Cerebellar cortex (tissue), 1 donor: Measurements from ENCODE around the gene TIFAB.

Experiments used
- DNase-seq: peaks from one replicate; pipeline ENCODE4 v3.0.0-alpha.2; 2015; ENCODE audit warnings: low spot score

The TIFAB gene

DNA sequence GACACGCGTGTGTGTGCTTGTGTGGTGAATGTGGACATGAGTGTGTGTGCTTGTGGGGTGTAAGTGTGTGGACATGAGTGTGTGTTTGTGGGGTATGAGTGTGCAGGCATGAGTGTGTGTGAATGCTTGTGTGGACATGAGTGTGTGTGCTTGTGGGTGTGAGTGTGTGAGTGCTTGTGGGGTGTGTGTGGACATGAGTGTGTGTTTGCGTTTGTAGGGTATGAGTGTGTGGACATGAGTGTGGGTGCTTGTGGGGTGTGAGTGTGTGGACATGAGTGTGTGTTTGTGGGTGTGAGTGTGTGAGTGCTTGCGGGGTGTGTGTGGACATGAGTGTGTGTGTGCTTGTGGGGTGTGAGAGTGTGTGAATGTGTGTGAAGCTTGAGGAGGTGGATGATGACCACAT, 29.8 kb upstream of the TIFAB start:
- DNase-seq: no peak

DNA sequence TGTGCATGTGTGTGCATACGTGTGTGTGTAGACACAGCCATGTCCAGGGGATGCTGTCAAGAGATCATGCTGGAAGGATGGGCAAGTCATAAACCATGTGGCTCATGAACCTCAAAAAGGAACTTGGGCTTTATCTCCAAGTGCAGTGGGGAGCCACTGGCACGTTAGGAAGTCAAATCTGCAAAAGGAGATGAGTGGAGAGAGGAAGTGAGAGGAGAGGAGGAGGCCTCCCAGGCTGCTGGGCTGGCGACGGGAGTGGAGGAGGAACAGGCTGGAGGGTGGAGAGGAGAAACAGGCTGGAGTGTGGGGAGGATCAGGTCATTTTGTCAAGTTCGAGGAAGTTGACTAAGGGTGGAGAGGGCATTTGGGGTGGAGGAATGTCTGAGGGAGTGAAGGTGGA, 29.2 kb upstream of the TIFAB start:
- no peak for DNase-seq

DNA sequence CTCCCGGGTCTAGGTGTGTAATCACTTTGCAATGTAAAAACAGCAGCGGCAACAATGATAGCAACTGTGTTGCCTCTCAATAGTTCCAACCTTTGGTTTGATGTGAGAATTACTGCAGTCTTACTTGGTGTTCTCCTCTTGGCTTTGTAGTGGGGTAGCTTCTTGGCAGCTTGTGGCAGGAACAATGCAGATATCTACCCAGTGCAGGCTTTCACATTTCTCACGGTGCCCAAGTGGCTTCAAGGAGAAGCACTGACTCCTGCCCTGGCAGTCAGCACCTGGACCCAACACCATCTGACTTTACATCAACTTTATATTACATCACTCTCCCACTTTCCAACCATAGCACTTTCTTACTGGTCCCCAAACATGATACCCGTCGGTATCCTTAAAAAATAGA, 28.4 kb upstream of the TIFAB start:
- DNase-seq: no peak

DNA sequence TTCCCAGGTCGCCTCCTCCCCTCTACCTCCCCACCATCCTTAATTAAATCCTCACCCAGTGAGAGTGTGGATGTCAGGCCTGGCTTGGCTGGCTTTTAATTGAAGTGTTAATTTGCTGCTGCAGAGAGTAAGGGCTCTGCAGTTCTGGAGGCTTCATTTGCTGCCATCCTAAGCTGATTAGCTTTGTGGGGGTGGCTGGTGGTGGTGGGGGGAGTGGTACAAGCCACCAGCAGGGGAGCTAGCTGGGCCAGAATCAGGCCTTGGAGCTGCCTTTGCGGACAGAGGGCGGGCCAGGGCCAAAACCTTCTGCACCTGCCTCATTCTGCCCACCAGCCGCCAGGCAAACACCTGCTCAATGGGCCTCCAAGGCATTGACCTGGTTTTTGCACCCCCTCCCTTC, 26.8 kb upstream of the TIFAB start:
- DNase-seq: no peak

DNA sequence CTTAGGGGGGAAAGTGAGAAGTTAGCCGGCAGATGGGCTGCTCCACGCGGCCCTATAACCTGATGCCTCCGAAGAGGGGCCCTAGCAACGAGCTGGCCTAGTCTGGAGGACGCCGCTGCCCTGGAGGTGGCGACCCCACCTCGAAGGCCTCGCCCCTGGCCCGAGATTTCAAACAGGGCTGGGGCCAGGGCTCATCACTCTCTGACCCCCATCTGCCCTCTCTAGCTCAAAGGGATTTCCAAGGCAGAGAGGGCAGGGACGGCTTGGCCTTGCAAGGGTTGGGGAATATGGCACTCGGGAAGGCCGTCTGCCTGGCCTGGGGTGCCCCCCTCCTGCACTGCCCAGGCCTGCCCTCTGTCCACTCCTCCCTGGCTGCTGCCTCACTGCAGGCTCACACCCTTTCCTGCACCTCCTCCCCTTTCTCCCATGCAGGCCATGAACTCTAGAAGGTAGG, 25.5 kb upstream of the TIFAB start:
- no peak for DNase-seq

DNA sequence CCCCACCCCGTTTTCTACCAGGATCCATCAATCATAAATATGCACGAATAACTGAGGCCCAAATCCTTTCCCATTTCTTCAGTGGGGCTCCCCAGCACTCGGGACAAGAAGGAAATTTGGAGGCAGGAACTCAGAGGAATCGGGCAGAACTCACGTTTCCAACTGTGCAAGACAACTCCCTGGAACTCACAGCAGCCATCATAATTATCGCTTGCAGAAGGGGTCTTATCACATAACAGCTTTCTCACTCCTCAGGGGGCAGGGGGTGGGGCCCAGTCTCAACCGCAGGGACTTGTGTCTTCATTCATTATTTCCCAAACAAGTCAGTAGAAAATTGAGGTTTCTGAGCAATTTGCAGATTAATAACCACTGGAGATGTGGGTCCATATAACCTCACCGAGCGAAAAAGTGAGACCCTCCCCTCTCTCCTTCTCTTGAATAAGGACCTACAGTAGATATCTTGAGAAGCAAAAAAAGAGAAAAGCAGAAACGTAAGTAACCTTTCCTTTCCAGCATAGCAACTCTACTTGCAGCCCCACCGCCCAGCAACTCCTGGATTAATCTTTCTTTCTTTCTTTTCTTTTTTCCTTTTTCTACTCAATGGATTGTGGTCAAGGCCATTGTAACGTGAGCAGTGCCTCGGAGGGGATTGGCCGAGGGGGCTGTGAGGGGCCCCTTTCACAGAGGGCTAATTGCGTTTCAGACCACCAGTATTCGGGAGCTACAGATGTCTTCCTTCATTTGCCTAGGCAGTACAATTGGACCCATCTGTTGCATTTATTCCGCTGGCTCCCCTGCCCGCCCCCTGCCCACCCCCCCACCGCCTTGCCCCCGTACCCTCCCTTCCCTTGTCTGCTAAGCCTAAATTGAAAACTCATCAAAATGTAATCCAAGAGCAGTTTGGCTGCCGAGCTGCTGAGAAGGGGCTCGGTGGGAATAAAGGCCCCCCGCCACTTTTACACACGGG, 24.7 kb upstream of the TIFAB start:
- DNase-seq: no peak

DNA sequence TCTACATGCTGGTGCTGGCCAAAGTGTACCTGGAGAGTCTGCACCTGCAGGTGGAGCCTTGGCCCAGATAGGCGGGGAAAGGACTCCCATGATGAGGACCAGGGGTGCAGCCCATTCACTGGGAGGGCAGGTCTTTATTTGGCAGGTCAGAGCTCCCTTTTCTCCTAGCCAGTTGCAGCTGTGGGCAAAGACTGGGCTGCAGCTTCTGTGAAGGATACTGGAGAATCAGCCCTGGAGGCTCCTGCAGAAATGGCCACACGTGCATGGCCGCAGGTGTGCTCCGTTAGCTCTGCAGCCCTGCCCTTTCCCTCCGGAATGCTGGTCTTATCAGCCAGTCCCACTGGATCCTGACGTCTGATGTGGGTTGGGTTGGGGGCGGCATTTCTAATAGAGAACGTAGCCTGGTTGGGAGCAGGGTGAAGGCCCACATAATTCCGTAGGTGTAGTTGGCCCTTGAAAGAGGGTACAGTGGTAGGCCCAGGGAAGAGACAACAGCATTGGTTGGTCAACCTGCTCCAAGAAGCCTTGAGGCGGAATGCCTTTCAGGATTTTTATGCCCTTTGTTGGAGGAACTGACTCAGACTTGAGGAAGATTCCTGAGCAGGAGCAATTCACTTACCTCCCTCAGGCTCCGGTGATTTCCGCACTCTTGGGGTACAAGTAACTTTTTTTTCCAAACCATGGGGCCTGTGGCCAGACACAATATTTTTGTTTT, 22.0 kb upstream of the TIFAB start:
- DNase-seq: no peak

DNA sequence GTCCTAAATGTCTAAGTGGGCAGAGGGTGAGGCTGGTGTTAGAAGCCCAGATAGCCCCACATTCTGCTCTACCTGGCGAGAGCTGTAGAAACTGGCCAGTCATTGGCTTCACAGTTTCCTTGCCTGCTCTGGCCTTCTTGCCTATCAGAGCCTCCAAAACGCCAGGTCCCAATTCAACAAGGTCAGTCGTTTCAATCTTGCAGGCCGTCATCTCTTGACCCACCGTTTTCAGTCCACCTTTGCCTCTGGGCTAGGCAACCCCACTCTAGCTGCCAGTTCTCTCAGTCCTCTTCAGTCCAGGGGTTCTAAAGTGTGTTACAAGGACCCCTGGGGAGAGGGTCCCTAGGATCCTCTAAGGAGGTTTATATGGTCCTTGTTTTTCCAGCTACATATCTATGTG, 20.0 kb upstream of the TIFAB start:
- no peak for DNase-seq

DNA sequence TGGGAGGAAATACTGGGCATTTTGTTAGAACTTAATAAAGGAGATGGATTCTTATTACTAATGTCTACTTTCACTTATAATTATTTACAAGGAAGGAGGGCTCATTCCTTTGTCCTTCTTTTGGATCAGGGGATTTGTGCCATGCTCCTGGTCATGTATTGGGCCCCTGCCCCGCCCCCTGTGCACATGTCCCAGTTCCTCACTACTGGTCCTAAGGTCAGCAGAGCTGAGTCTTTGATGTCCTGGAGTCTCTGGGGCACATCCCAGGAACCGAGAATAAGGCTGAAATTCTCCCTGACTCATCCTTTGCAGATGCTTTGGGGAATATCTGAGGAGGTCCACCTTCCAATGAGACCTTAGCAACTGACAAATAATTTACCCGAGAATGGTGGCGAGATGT, 19.6 kb upstream of the TIFAB start:
- DNase-seq: no peak

DNA sequence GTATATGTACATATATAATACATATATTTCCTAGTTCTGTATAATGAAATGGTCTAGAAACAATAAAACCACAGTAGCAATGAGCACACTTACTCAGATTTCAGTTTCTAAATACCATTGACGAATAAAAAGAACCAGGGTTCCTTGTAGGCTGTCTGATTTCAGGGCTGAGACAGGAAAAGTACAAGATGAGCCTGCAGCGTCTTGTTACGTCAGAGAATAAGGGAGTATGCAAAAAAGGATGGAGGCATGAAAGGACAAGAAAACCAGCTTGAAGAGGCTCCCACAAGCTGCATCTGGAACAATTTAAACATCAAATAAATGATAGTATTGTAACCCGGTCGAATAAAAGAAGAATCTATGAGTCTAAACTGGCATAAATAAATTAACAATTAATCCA, 17.8 kb upstream of the TIFAB start:
- DNase-seq: no peak

DNA sequence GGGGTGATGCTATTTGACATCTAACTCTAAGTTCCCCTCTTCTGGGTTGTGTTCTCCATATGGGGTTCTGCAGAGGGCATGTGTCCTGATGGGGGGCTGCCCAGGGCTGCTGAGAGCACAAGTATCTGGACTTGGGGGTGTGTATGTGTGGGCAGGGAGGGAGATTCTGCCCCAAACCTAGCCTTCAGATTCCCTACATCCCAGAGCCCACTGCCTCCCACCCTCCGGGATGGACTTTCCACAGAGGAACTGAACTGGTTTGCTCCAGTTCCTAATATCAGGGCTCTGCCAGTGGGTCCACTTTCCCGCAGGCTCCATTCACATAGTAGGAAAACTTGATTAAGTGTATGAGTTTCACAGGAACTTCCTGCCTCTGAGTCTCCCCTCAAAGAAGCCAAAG, 16.4 kb upstream of the TIFAB start:
- DNase-seq: no peak

DNA sequence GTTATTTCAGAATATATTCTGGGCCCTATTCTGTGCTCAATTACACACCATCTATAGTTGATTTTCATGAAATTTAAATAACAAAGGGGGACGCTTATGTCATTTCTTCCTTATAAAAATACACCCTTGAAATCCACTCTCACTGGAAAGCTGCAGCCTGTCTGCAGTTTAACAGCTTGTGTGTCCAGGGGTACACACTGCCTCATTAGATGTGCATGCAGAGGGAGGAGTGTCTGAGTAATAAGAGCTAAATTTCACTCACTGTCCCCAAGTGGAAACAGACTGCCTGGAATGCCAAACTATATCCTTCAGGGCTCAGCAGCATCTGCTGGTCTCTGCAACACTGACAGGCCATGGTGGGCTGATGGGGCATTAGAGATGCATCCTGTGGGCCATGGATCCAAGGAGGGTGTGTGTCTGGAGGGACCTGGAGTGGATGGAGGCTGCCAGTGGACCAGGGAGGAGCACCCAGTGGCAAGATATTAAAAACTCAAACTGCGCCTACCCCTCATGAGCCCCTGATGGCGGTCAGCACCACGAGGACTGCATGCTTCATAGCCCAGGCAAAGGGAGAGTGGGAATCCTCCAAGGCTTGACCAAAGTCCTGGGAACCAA, 15.8 kb upstream of the TIFAB start:
- no peak for DNase-seq

DNA sequence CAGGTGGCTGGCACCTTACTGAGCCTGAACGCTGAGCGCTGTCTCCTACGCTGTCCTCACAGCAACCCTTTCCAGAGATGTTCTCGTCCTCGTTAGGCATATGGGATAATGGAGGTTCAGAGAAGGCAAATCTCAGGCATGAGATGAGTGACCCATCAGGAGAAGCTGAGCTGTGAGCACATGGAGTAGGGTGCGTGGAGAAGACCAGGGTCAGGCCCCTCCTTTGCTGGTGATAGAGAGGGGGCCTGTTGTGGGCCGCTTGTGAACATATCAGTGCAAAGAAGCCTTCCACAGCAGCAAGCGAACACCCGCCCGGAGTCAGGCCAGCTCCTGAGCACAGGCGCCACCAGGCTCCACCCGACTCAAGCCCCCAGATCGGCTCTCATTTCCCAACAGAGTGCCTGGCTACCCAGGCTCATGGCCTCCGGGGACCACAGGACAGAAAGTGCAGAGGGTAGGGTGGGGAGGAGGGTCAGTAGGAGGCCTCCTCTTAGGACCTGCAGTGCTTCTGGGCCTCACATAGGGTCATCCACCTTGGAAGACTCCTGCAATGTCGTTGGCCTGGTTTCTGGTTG, 15.0 kb upstream of the TIFAB start:
- no peak for DNase-seq

DNA sequence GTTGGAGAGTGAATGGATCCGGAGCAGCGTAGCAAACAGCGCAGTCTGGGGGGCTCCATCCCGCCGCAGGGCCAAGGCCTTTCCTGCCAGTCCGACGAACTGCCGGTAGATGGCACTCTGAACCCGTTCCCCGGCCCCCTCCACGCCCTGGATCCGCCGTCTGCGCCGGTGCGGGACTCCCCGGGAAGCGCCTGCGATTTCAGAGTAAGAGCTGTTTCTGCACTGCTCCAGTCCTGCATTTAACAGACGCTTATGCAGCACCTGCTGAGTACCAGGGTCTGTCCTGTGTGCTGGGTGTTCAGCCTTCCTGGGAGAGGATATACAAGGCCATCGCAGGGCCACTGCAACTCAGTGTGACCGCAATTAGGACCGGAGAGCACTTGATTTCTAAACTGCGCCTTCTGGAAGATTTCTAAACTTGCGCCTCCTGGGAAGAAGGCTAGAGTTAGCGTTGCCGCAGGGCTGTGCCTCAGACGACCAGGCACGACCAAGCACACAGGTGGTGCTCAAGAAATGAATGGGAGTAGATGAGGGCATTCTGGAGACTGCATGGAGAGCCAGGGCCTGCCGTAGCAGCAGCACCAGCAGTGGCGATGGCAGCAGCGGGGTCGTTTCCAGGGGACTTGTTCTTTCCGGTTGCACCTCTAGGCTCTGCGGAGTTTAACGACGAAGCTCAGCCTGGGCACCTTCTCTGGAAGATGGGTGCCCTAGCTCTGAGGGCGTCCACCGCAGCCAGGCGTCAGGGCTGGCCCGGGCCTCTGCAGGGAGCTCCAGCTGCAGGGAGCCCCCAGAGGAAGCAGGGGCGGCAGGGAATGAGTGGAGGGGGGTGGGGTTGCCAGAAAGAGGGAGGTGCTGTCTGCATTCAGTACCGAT, 14.3 kb upstream of the TIFAB start:
- DNase-seq: peak; percentile 79

DNA sequence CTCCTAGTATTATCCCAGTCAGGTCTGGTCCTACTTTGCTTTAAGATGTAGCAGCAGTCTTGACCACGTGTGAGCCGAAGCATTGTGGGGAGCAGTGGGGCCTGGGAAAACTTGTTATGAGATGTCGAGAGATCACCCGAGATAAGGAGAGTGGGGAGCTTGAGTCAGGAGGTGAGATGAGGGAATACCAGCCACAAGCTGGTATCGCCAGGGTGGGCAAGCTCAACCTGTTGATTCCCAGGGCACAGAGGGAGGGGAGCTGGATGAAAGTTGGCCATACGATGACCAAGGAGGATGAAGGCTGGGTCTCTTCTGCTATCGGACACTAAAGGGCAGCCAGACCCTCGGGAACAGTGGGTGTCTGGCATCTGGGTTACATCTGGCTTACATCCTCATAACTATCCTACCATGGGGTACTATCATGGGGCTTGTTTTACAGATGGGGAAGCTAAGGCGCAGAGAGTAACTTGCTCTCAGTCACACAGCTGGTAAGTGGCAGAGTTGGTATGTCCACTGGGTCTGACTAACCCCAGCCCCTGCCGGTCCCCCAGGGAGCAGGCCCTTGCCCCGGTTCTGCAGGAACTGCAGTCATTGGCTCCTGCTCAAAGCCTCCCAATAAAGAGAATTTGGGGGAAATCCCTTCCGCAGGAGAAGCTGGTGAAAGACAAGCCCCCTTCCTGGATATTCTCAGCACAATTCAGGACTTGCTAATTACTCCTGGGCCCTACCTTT, 13.4 kb upstream of the TIFAB start:
- DNase-seq: no peak

DNA sequence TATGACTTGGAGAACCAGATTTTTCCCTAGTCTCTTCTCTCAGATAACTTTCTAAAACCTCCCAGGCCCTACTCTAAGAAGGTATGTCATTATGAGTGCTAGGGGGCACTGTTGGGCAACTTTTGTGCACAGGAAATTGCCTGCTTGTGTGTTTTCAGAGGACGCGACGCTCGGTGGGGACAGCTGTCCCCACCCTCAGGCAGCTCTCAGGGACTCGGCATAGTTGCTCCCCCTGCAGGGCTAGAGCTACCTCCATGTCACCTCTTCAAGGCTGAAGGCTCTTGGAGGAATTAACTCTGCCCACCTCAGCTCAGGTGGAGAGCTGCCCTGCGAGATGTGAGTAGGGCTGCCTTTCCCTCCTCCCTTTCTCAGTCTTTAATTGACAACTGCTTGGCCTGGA, 10.2 kb upstream of the TIFAB start:
- peak; percentile 89 for DNase-seq

DNA sequence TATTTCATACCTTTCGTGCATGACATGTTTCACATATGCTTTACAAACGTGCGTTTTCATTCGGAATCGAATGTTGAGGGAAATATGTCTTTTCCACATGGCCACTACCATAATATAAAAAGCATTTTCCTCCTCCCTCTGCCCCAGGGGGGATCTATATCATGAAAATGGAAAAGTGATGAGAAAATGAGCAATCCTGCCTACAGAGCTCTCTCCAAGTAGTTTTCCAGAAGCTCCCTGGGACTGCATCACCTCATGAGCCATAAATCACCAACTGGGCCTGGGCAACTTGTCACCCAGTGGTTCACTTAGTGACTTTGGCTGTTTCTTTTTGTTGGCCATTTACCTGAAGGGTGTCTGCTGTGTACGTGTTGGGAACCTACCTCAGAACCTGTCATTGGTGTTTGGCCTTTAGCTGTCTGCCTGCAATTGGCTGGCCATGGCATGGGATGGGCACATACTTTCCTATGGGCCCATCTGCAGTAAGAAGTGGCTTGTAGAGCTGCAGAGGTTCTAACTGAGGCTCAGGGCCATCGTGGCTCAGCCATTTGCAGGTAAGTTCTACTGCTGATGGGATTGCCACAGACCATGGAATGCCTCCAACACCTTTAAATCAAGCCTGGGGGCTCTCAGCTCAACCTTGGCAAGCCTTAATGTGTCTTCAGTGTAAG, 9.5 kb upstream of the TIFAB start:
- DNase-seq: no peak

DNA sequence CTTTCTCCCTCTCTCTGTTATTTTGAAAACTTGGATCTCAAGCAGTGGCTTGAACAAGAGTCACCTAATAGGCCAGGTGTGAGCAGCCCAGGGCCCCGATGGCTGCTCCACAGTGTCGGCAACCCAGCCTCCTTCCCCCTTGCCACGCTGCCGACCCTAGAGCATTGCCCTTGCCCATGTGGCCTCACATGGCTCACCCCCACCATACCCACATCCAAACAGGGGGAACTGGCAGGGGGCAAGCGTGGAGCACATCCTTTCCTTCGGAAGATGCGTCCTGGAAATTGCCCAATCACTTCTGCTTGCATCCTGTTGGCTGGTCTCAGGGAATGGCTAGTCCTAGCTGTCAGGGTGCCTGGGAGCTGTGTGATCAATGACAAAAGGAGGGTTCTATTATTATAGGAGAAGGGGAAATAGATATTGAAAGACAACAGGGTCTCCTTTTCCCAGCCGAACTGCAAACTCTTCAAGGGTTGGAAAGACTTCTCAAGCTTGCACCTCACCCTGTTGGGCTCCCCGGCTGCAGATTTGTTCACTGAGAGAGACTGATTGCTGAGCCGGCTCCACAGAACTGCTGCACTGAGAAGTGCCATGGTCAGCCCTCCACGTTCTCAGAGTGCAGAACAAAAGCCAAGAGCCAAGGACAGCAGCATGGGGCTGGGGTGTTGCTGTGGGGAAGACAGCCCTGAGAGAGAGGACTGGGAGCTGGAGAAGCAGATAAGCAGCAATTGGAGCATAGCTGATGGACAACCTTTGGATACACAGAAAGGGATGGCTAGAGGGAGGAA, 8.3 kb upstream of the TIFAB start:
- DNase-seq: no peak

DNA sequence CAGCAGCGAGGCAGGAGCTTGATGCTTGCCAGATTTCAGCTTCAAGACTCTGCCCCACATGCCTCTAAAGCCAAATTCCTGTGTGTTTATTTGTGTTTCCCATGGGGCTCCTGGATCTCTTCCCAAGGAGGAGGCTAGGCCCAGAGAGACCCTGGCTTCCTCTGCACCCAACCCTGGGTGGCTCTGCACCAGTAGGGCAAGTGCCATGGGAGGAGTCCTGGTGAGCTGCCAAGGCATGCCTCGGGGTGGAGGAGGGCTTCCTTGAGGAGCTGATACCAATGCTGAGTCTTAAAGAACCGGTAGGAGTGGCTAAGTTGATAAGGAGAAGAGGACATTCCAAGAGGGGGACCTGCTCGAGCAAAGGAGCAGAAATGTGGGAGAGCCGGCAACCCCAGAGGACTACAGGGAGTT, 6.8 kb upstream of the TIFAB start:
- no peak for DNase-seq
